Ovary (tissue), 9 donors: ENCODE results near the gene CEP164. TPM values are rescaled to one million over a fixed set of nuclear protein-coding genes. Genes with fewer than 3 reads are reported as not detected.

Experiments used
- DNase-seq, 5 donors: peaks; one replicate each; pipeline ENCODE4 v3.0.0-alpha.2; 2019 to 2020
- H3K27ac ChIP-seq, 2 donors: fragments of 200-600 bp; one replicate each; pipeline versions ENCODE4 v1.5.1 to v1.8.0; 2019 to 2022
- H3K27me3 ChIP-seq: fragments of 200-600 bp; one replicate; pipeline ENCODE4 v1.8.0; 2022
- H3K36me3 ChIP-seq: fragments of 200-600 bp; sonication (generic); one replicate; pipeline ENCODE4 v1.5.1; 2019
- H3K4me1 ChIP-seq: one replicate; pipeline ENCODE4 v1.8.1; 2013; ENCODE audit warnings: mild to moderate bottlenecking, moderate library complexity; ENCODE audit not compliant: insufficient read depth
- H3K4me3 ChIP-seq: fragments of 200-600 bp; sonication (generic); one replicate; pipeline ENCODE4 v1.5.1; 2017
- H3K9me3 ChIP-seq, 2 donors: fragments of 200-600 bp in 1 of 2; sonication (generic) in 1 of 2; one replicate each; pipeline versions ENCODE4 v1.5.1 to v1.8.1; 2013 to 2019; ENCODE audit warnings: mild to moderate bottlenecking in 1 of 2, moderate library complexity in 1 of 2
- CTCF ChIP-seq, 3 donors: fragments of 450-650 bp in 2 of 3; fragments of 200-600 bp in 1 of 3; IDR thresholded peaks; one replicate each; pipeline versions ENCODE4 v1.5.1 to v1.8.0; 2016 to 2022; ENCODE audit warnings: antibody characterized with exemption in 3 of 3, mild to moderate bottlenecking in 1 of 3
- EP300 ChIP-seq: sonication (generic); formaldehyde crosslinking; IDR thresholded peaks from one replicate; pipeline ENCODE4 v1.6.1; 2017; ENCODE audit warnings: antibody characterized with exemption
- POLR2A ChIP-seq: fragments of 450-650 bp; IDR thresholded peaks from one replicate; pipeline ENCODE4 v1.6.1; 2017; ENCODE audit warnings: antibody characterized with exemption, mild to moderate bottlenecking, moderate library complexity
- WGBS, 3 donors: extraction: QIAGEN DNeasy Blood & Tissue Kit in 1 of 3; methylation state at CpG; one replicate each; pipeline versions ENCODE4 v1.1.5 to v1.1.7; 2013 to 2017; 5-methylcytosine and 5-hydroxymethylcytosine counted together
- intact Hi-C, 4 donors: fragments of 100-400 bp; cut with DNase I; formaldehyde crosslinking; loops; one replicate each; pipeline versions ENCODE4 v1.11.0 to v1.15.1; 2022 to 2023
- polyA plus RNA-seq, 2 donors: library from polyadenylated mRNA; stranded (reverse); fragments of 200-250 nt in 1 of 2; fragments of 350-450 nt in 1 of 2; fragmentation: Illumina TruSeq in 1 of 2; extraction: RNeasy Lipid Tissue Mini Kit (QIAGEN cat#74804) in 1 of 2; gene quantifications; one replicate each; pipeline ENCODE4 v1.2.3, GENCODE V29; 2013 to 2014
- total RNA-seq, 7 donors: library from RNA; depleted of rRNA in 2 of 7; stranded (reverse); fragments of >200 nt in 2 of 7; fragmentation: NEBNext Ultra II Directional in 3 of 7; extraction: Animal tissue kit (Norgen Biotek cat#: 25700) in 3 of 7; gene quantifications; one replicate each; pipeline versions ENCODE4 v1.1.0 to v1.2.4, GENCODE V29; 2016 to 2023
- donor health status: DM: no; HTN: no; CAD: no; lungs with moderate emphysema.
- donor health status: DM: no; HTN: no; CAD: no.
- donor health status: Bipolar disorder and iron deficiency.
- donor health status: DM: yes; HTN: yes; CAD: no.
- donor health status: DM: no; HTN: no; CAD: no.
- donor health status: DM: yes; HTN: yes; CAD: no.

The CEP164 gene
- total and polyA plus RNA-seq, 9 donors = 18.6 to 50.4 (median 28.0) TPM

- intact Hi-C loops = no loop called here
- no peak for TF ChIP-seq CTCF (IDR thresholded peaks at IDR 0.05)
- no peak for TF ChIP-seq POLR2A
- TF ChIP-seq EP300 = no peak
- 17 to 39% (median 26%) methylated on average over 1 of the region's 1 CpG for WGBS, 3 donors
- H3K4me1 ChIP-seq = no peaks in the 10 kb centered on the region
- H3K4me3 ChIP-seq = no peak overlapping the region
- no peaks in the 10 kb centered on the region for H3K9me3 ChIP-seq
- no peak for DNase-seq
- no peaks in the 10 kb centered on the region for H3K27me3 ChIP-seq
- H3K27ac ChIP-seq = no peak overlapping the region
- no peaks in the 10 kb centered on the region for H3K36me3 ChIP-seq
Observed at GRCh38 chr11:117369534-117369933, 41.9 kb downstream of the CEP164 start.

- intact Hi-C loops = no loop called here
- DNase-seq = no peak
- TF ChIP-seq EP300 = no peak
- TF ChIP-seq POLR2A = no peak
- TF ChIP-seq CTCF (IDR thresholded peaks at IDR 0.05) = no peak
- 84 to 89% (median 88%) methylated on average over 4 of the region's 4 CpGs for WGBS, 3 donors
- Histone ChIP-seq H3K9me3 (no peaks in the 10 kb centered on the region), H3K27me3 (no peaks in the 10 kb centered on the region), H3K4me3 (no peak overlapping the region), H3K27ac (no peak overlapping the region), H3K4me1 (no peaks in the 10 kb centered on the region), H3K36me3 (no peaks in the 10 kb centered on the region)
Observed at GRCh38 chr11:117371453-117371852, 43.8 kb downstream of the CEP164 start.

GRCh38 chr11:117374316-117375055 is 46.8 kb downstream of the CEP164 start:
- TF ChIP-seq EP300 = no peak
- TF ChIP-seq POLR2A = no peak
- TF ChIP-seq CTCF (IDR thresholded peaks at IDR 0.05) = no peak
- H3K36me3 ChIP-seq = no peaks in the 10 kb centered on the region

GRCh38 chr11:117375960-117376359 is 48.3 kb downstream of the CEP164 start:
- WGBS, 3 donors = 87 to 92% (median 89%) methylated on average over 5 of the region's 5 CpGs
- DNase-seq = no peak
- no peak overlapping the region for H3K27ac ChIP-seq
- H3K4me3 ChIP-seq = no peak overlapping the region
- TF ChIP-seq POLR2A (no peak), CTCF (IDR thresholded peaks at IDR 0.05) (no peak), EP300 (no peak)
- no peaks in the 10 kb centered on the region for H3K9me3 ChIP-seq
- no peaks in the 10 kb centered on the region for H3K36me3 ChIP-seq
- H3K27me3 ChIP-seq = no peaks in the 10 kb centered on the region
- no peaks in the 10 kb centered on the region for H3K4me1 ChIP-seq
- intact Hi-C loops = no loop called here

More at GRCh38 chr11:117374316-117375055, 46.8 kb downstream of the CEP164 start:
- no peaks in the 10 kb centered on the region for H3K9me3 ChIP-seq
- no peak overlapping the region for H3K27ac ChIP-seq
- H3K27me3 ChIP-seq = no peaks in the 10 kb centered on the region
- intact Hi-C loops = no loop called here
- 91 to 95% (median 93%) methylated on average over 8 of the region's 8 CpGs for WGBS, 3 donors
- DNase-seq = no peak
- no peaks in the 10 kb centered on the region for H3K4me1 ChIP-seq
- H3K4me3 ChIP-seq = no peak overlapping the region
